Activated T-helper 1 cell treated with anti-CD3 and anti-CD28 coated beads, Interleukin-12 subunit alpha, Interleukin-12 subunit beta, Interleukin-2, Interleukin-4 antibody, amounts not matched to agents 30 ng/mL and 10 ng/mL and 1 ng/mL, durations not matched to agents 14 hours and 24 hours and 36 hours (primary cell): ENCODE results near the gene SERPINI2. TPM values are rescaled to one million over a fixed set of nuclear protein-coding genes. Genes with fewer than 3 reads are reported as not detected.

Source experiments
- DNase-seq: peaks from one replicate; pipeline ENCODE4 v3.0.0; 2021; ENCODE audit warnings: low spot score
- H3K27ac Mint-ChIP-seq: one replicate; pipeline ENCODE4 v1.8.0; 2021; ENCODE audit warnings: mild to moderate bottlenecking, mixed read lengths
- H3K27me3 Mint-ChIP-seq: one replicate; pipeline ENCODE4 v1.8.0; 2022; ENCODE audit warnings: mild to moderate bottlenecking, moderate library complexity, mixed read lengths; ENCODE audit not compliant: insufficient read depth
- H3K36me3 Mint-ChIP-seq: one replicate; pipeline ENCODE4 v1.8.0; 2021; ENCODE audit warnings: low read depth, mixed read lengths
- H3K4me1 Mint-ChIP-seq: one replicate; pipeline ENCODE4 v1.8.0; 2021; ENCODE audit warnings: low read depth, mixed read lengths
- H3K4me3 Mint-ChIP-seq: one replicate; pipeline ENCODE4 v1.8.0; 2021; ENCODE audit warnings: mild to moderate bottlenecking, moderate library complexity, mixed read lengths
- H3K9me3 Mint-ChIP-seq: one replicate; pipeline ENCODE4 v1.8.0; 2021; ENCODE audit warnings: mixed read lengths
- intact Hi-C: fragments of 100-400 bp; cut with micrococcal nuclease; formaldehyde crosslinking; loops from one replicate; pipeline ENCODE4 v1.15.1; 2024
- total RNA-seq: library from RNA; stranded (reverse); gene quantifications from 2 replicates; pipeline ENCODE4 v1.2.3, GENCODE V29; 2022

The SERPINI2 gene, protein sequence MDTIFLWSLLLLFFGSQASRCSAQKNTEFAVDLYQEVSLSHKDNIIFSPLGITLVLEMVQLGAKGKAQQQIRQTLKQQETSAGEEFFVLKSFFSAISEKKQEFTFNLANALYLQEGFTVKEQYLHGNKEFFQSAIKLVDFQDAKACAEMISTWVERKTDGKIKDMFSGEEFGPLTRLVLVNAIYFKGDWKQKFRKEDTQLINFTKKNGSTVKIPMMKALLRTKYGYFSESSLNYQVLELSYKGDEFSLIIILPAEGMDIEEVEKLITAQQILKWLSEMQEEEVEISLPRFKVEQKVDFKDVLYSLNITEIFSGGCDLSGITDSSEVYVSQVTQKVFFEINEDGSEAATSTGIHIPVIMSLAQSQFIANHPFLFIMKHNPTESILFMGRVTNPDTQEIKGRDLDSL
- total RNA-seq: not detected in 2 replicates

DNA sequence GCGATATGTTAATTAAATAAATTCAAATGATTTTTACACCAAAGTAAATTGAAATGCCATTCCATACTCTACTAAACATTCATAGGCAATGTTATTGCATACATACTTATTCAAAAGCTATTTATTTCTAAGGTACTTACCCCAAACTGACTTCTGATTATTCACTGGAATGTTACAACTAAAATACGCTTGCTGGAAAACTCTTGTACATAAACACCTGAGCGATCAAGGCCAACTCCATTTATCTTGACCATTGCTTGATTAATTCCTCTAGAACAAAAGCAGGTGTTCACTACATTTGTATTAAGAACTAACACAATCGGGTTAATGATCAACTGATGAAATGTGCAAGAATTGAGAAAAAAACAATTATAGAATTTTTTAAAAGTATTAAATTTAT, at the start of gene SERPINI2:
SERPINI2 (minus strand) TSS at position 180 of the 400 bp plus-strand sequence. CDS start 2,208 bp downstream, outside the sequence.
- Mint-ChIP-seq H3K4me1 (no peaks in the 10 kb centered on the region), H3K4me3 (no peak within 1 kb of the TSS), H3K27me3 (no peaks in the 10 kb centered on the region), H3K9me3 (no peaks in the 10 kb centered on the region), H3K27ac (no peak within 1 kb of the TSS), H3K36me3 (no peaks in the 10 kb centered on the region)
- intact Hi-C loops: no loop called here
- no peak for DNase-seq

GRCh38 chr3:167521006-167521355, 47.1 kb upstream of the SERPINI2 start:
- Mint-ChIP-seq H3K36me3 (no peaks in the 10 kb centered on the region), H3K4me3 (no peak overlapping the region), H3K9me3 (no peaks in the 10 kb centered on the region), H3K27ac (no peak overlapping the region), H3K27me3 (no peaks in the 10 kb centered on the region), H3K4me1 (no peaks in the 10 kb centered on the region)
- intact Hi-C loops: no loop called here
- DNase-seq: no peak

DNA sequence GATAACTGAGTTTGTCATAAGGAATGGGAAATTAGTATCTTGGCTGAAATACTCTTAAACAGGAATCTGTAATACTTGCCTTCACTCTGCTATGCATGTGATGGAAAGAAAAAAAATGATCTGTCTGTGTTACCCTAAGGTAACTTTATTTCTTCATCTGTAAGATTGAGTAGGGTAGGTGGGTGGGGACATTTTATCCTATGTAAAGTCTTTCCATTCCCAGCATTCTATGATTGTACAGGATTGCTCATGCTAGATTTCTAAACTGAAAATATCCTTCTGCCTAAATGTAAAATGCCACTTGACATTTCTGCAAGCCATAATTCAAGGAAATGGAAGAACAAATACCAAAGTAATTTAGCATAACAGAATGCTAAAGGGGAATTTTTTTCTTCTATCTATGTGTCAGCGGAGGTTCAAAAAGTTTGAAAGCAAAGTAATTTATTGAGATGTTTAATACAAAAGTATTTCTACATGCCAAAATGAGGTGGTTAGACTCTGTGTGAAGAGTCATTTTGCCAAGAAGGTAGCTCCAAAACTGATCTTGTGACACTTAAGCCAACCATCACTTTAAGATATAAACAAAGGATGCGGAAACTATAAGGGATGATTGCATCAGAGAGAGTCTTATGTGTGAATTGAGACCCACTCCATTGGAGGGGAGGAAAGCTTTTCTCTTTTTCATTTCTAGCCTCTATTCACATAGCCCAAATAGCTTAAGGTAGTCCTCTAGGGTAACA, 46.6 kb upstream of the SERPINI2 start:
- H3K36me3 Mint-ChIP-seq: no peaks in the 10 kb centered on the region
- H3K4me1 Mint-ChIP-seq: no peaks in the 10 kb centered on the region
- DNase-seq: no peak
- H3K27ac Mint-ChIP-seq: no peak overlapping the region
- peaks cover 4% of the 10 kb centered on the region for H3K9me3 Mint-ChIP-seq
- no peaks in the 10 kb centered on the region for H3K27me3 Mint-ChIP-seq
- intact Hi-C loops: no loop called here
- no peak overlapping the region for H3K4me3 Mint-ChIP-seq

GRCh38 chr3:167507954-167508353, 34.1 kb upstream of the SERPINI2 start:
- H3K4me3 Mint-ChIP-seq: no peak overlapping the region
- H3K9me3 Mint-ChIP-seq: no peaks in the 10 kb centered on the region
- no peaks in the 10 kb centered on the region for H3K4me1 Mint-ChIP-seq
- no peak for DNase-seq
- intact Hi-C loops: no loop called here
- no peaks in the 10 kb centered on the region for H3K36me3 Mint-ChIP-seq
- H3K27ac Mint-ChIP-seq: no peak overlapping the region
- H3K27me3 Mint-ChIP-seq: no peaks in the 10 kb centered on the region

DNA sequence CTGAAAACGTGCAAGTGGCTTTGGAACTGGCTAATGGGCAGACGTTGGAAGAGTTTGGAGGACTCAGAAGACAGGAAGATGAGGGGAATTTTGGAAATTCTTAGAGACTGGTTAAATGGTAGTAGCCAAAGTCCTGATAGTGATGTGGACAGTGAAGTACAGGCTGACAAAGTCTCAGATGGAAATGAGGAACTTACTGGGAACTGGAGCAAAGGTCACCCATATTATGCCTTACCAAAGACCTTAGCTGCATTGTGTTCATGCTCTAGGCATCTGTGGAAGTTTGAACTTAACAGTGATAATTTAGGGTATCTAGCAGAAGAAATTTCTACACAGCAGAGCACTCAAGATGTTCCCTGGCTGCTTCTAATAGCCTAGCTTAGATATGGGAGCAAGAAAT, 28.6 kb upstream of the SERPINI2 start:
- no peaks in the 10 kb centered on the region for H3K4me1 Mint-ChIP-seq
- intact Hi-C loops: no loop called here
- no peak overlapping the region for H3K27ac Mint-ChIP-seq
- no peaks in the 10 kb centered on the region for H3K36me3 Mint-ChIP-seq
- no peak for DNase-seq
- H3K4me3 Mint-ChIP-seq: no peak overlapping the region
- no peaks in the 10 kb centered on the region for H3K9me3 Mint-ChIP-seq
- no peaks in the 10 kb centered on the region for H3K27me3 Mint-ChIP-seq

- Mint-ChIP-seq H3K9me3 (no peaks in the 10 kb centered on the region), H3K27ac (no peak overlapping the region), H3K36me3 (no peaks in the 10 kb centered on the region), H3K4me1 (no peaks in the 10 kb centered on the region), H3K27me3 (no peaks in the 10 kb centered on the region), H3K4me3 (no peak overlapping the region)
- intact Hi-C loops: no loop called here
- DNase-seq: no peak
These were observed 28.1 kb upstream of the SERPINI2 start for GRCh38 chr3:167501941-167502340.

GRCh38 chr3:167497903-167498302, 24.1 kb upstream of the SERPINI2 start:
- intact Hi-C loops: no loop called here
- no peaks in the 10 kb centered on the region for H3K27me3 Mint-ChIP-seq
- H3K9me3 Mint-ChIP-seq: no peaks in the 10 kb centered on the region
- H3K4me1 Mint-ChIP-seq: no peaks in the 10 kb centered on the region
- H3K4me3 Mint-ChIP-seq: no peak overlapping the region
- no peaks in the 10 kb centered on the region for H3K36me3 Mint-ChIP-seq
- no peak overlapping the region for H3K27ac Mint-ChIP-seq
- no peak for DNase-seq

DNA sequence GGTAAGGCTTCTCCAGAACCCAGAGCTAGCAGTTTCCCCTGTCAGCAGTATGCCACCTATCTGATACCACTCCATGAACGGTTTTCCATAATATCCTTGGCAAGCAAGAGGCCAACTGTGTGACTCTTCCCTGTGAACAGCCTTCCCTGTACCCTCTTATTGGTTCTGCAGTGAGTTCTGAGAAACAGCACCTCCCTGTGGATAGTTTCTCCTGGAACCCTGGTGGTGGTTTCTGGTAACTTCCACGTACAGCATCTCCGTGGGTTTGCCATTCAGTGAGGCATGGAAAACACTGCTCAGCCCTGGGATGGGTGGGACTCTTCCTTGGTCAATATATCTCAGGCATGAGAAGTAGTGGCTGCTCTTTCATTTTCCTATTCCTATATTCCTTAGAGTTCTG, 19.4 kb upstream of the SERPINI2 start:
- H3K27me3 Mint-ChIP-seq: peaks cover 6% of the 10 kb centered on the region
- DNase-seq: no peak
- H3K9me3 Mint-ChIP-seq: no peaks in the 10 kb centered on the region
- no peak overlapping the region for H3K27ac Mint-ChIP-seq
- no peaks in the 10 kb centered on the region for H3K36me3 Mint-ChIP-seq
- H3K4me1 Mint-ChIP-seq: no peaks in the 10 kb centered on the region
- intact Hi-C loops: no loop called here
- H3K4me3 Mint-ChIP-seq: no peak overlapping the region

- DNase-seq: no peak
- H3K27me3 Mint-ChIP-seq: peaks cover 6% of the 10 kb centered on the region
- H3K36me3 Mint-ChIP-seq: no peaks in the 10 kb centered on the region
- H3K4me3 Mint-ChIP-seq: no peak overlapping the region
- H3K9me3 Mint-ChIP-seq: no peaks in the 10 kb centered on the region
- no peaks in the 10 kb centered on the region for H3K4me1 Mint-ChIP-seq
- no peak overlapping the region for H3K27ac Mint-ChIP-seq
- intact Hi-C loops: no loop called here
These were observed 17.8 kb upstream of the SERPINI2 start for GRCh38 chr3:167491621-167492020.

DNA sequence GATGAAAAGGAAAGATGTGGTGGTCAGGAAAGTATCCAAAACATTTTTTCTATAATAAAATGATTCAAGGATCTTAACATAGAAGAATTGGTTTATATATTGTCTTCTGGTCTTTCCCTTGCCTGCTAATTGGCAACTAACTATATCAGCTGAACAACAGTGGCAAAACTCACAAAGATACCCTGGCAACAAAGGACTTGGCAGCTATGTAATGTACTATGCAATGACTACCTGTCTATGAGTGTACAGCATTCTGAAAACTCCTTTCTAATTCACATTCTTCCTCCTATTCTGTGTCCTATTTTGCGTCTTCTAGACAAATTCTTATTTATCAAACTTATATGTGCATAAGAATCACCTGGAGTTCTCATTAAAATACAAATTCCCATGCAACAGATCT, 15.7 kb upstream of the SERPINI2 start:
- H3K36me3 Mint-ChIP-seq: no peaks in the 10 kb centered on the region
- peaks cover 6% of the 10 kb centered on the region for H3K27me3 Mint-ChIP-seq
- no peak overlapping the region for H3K4me3 Mint-ChIP-seq
- no peak overlapping the region for H3K27ac Mint-ChIP-seq
- DNase-seq: no peak
- intact Hi-C loops: no loop called here
- H3K4me1 Mint-ChIP-seq: no peaks in the 10 kb centered on the region
- H3K9me3 Mint-ChIP-seq: no peaks in the 10 kb centered on the region

GRCh38 chr3:167487556-167487955, 13.7 kb upstream of the SERPINI2 start:
- intact Hi-C loops: no loop called here
- Mint-ChIP-seq H3K36me3 (no peaks in the 10 kb centered on the region), H3K27me3 (peaks cover 6% of the 10 kb centered on the region), H3K27ac (no peak overlapping the region), H3K4me1 (no peaks in the 10 kb centered on the region), H3K9me3 (no peaks in the 10 kb centered on the region), H3K4me3 (no peak overlapping the region)
- DNase-seq: no peak

- no peak overlapping the region for H3K4me3 Mint-ChIP-seq
- H3K27me3 Mint-ChIP-seq: no peaks in the 10 kb centered on the region
- intact Hi-C loops: no loop called here
- H3K9me3 Mint-ChIP-seq: no peaks in the 10 kb centered on the region
- no peaks in the 10 kb centered on the region for H3K36me3 Mint-ChIP-seq
- no peak overlapping the region for H3K27ac Mint-ChIP-seq
- DNase-seq: no peak
- H3K4me1 Mint-ChIP-seq: no peaks in the 10 kb centered on the region
These were observed 10.7 kb upstream of the SERPINI2 start for GRCh38 chr3:167484551-167484950.

GRCh38 chr3:167483708-167484475, 10.1 kb upstream of the SERPINI2 start:
- intact Hi-C loops: no loop called here
- no peak overlapping the region for H3K4me3 Mint-ChIP-seq
- DNase-seq: no peak
- no peaks in the 10 kb centered on the region for H3K27me3 Mint-ChIP-seq
- H3K36me3 Mint-ChIP-seq: no peaks in the 10 kb centered on the region
- H3K4me1 Mint-ChIP-seq: no peaks in the 10 kb centered on the region
- no peak overlapping the region for H3K27ac Mint-ChIP-seq
- no peaks in the 10 kb centered on the region for H3K9me3 Mint-ChIP-seq
